Cerebellar cortex (tissue), 1 donor: ENCODE data around the gene SLC22A31.
"Not testable (repeated sequence)": the region's sequence is repeated elsewhere in the genome, so short reads cannot be mapped to it uniquely, and the experiment has no call there.

Source experiments
- DNase-seq: peaks from one replicate; pipeline ENCODE4 v3.0.0-alpha.2; 2015; ENCODE audit warnings: low spot score

SLC22A31 gene

DNA sequence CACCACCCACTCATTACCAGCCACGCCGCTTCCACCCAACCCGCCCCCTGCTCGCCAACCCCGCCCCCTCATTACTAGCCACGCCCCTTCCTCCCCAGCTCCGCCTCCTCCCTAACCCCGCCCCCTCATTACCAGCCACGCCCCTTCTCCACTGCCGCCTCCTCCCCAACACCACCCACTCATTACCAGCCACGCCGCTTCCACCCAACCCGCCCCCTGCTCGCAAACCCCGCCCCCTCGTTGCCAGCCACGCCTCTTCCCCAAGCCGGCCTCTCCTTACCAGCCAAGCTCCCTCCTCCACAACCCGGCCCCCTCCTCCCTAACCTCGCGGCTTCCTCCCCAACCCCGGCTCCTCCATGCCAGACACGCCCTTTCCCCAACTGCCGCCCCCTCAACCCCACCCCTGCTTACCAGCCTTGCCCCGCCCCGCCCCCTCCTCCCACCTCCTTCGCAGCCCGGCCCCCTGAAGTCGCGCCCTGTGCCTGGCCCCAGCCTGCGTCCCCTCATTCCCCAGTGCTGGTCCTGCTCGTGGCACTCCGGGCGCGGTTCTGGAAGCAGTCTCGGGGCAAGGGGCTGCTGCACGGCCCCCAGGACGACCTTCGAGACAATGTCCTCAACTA is 7.3 kb downstream of the SLC22A31 start:
- DNase-seq: peak; percentile 64

DNA sequence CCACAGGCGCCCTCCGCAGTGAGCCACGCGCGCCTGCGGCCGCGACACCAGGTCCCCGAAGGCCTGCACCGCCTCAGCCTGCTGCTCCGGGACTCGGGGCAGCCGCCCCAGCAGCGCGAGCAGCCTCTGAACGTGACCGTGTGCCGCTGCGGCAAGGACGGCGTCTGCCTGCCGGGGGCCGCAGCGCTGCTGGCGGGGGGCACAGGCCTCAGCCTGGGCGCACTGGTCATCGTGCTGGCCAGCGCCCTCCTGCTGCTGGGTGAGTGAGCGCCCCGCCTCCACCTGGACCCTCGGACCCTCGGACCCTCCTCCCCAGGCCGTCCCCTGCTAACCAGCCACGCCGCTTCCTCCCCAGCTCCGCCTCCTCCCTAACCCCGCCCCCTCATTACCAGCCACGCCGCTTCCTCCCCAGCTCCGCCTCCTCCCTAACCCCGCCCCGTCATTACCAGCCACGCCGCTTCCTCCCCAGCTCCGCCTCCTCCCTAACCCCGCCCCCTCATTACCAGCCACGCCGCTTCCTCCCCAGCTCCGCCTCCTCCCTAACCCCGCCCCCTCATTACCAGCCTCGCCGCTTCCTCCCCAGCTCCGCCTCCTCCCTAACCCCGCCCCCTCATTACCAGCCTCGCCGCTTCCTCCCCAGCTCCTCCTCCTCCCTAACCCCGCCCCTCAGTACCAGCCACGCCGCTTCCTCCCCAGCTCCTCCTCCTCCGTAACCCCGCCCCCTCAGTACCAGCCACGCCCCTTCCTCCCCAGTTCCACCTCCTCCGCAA is 8.0 kb downstream of the SLC22A31 start:
- peak; percentile 67 for DNase-seq

DNA sequence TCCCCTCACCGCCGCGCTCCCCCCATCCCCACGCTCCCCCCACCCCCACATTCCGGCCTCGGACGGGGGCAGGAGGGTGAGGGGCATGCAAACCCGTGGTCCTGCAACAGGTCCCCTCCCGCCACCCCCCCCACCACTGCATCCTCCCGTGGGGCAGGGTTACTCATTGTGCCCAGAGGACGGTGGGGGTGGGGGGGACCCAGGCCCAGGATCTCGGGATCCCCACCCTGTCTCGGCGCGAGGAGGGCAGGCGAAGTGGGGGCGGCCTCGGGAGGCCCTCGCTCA is 8.5 kb downstream of the SLC22A31 start:
- no peak for DNase-seq

DNA sequence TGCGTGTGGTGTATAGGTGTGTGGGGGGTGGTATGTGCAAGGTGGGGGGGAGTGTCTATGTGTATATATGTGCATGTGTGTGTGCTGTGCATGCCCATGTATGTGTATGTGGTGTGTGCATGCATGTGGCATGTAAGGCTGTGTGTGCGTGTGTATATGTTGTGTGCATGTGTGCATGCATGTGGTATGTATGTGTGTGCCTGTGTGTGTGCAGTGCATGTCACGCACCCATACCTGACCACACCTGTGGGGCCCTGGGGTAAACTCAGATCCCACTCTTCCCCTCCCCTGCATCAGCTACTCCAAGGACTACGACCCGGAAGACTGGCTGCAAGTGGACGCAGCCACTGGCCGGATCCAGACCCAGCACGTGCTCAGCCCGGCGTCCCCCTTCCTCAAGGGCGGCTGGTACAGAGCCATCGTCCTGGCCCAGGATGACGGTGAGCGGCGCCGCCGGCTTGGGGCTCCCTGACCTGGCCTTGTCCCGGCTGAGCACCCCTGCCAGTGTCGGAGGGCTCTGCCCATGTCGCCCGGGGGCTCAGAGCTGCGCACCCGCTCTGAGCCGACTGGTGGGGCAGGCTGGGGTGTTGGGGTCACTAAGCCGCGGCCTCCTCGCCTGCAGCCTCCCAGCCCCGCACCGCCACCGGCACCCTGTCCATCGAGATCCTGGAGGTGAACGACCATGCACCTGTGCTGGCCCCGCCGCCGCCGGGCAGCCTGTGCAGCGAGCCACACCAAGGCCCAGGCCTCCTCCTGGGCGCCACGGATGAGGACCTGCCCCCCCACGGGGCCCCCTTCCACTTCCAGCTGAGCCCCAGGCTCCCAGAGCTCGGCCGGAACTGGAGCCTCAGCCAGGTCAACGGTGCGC is 9.1 kb downstream of the SLC22A31 start:
- DNase-seq: no peak

DNA sequence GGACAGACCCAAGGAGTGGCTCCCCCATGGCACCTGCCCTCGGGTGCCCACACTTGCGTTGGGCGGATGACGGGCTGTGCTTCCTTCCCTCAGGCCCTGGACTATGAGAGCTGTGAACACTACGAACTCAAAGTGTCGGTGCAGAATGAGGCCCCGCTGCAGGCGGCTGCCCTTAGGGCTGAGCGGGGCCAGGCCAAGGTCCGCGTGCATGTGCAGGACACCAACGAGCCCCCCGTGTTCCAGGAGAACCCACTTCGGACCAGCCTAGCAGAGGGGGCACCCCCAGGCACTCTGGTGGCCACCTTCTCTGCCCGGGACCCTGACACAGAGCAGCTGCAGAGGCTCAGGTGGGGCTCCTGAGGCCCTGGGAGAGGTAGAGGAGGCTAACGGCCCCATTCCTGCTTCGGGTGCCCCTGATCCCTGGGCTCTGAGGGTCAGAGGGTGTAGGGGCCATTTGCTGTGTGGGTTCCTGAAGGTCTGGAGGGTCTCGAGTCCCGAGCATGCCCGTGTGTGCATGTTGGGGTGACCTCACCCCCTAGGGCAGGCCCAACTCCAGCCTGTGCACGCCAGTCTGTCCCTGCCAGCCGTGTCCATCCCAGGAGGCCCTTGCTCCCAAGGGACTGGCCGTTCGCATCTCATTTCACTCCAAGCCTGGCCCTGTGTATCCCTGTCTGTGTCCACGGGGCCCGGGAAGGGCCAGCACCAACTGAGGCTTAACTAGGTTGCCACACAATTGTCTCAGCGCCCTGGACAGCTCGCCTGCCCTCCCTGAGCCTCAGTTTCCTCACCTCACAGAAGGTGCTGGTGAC is 10.0 kb downstream of the SLC22A31 start:
- DNase-seq: no peak

DNA sequence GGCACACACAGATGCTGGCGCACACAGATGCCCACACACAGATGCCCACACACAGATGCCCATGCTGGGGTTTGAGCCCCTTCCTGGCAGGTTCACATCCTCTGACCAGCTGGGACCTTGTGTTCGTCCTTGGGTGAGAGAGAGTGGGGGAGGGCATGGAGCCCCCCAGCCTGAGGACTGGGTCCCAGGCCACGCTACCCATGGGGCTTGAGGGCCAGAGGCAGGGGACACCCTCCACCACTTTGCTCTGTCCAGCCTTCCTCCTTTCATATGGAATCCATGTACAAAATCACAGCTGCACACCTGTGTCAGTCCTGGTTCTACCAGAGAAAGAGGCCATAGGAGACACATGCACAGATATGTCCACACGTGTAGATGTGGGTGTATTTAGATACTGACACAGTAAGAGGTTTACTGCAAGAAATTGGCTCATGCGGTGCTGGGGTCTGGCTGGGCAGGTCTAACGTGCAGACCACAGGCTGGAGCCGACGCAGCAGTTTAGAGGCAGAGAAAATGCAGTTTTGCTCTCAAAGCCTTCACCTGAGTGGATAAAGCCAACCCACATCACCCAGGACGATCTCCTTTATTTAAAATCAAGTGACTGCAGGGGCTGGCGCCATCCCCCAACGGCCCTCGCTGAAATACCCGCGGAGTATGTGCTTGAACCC is 10.8 kb downstream of the SLC22A31 start:
- DNase-seq: no peak

DNA sequence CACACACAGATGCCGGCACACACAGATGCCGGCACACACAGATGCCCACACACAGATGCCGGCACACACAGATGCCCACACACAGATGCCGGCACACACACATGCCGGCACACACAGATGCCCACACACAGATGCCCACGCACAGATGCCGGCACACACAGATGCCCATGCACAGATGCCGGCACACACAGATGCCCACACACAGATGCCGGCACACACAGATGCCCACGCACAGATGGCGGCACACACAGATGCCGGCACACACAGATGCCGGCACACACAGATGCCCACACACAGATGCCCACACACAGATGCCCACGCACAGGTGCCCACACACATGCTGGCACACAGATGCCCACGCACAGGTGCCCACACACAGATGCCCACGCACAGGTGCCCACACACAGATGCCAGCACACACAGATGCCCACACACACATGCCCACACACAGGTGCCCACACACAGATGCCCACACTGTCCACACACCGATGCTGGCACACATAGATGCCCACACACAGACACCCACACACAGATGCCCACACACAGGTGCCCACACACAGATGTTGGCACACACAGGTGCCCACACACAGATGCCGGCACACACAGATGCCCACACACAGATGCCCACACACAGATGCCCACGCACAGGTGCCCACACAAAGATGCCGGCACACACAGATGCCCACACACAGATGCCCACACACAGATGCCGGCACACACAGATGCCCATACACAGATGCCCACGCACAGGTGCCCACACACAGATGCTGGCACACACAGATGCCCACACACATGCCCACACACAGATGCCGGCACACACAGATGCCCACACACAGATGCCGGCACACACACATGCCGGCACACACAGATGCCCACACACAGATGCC is 11.6 kb downstream of the SLC22A31 start:
- not testable (repeated sequence) for DNase-seq

DNA sequence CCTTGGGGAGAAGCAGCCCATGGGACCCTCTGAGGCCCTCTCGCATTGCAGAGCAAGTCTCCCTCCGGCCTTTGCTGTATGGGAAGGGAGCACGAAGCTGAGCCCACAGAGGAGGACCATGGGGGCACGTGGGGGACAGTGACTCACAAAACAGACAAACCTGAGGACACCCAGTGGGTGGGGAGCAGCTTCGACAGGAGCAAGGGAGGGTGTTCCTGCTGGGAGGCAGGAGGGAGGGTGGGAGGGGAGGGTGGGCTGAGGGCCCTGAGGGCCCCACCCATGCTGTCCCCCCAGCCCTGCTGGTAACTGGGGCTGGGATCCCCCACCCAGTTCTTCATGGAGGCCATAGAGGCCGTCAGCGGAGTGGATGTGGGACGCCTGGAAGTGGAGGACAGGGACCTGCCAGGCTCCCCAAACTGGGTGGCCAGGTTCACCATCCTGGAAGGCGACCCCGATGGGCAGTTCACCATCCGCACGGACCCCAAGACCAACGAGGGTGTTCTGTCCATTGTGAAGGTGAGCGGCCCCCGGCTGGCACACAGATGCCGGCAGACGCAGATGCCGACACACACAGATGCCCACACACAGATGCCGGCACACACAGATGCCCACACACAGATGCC is 12.5 kb downstream of the SLC22A31 start:
- DNase-seq: no peak

DNA sequence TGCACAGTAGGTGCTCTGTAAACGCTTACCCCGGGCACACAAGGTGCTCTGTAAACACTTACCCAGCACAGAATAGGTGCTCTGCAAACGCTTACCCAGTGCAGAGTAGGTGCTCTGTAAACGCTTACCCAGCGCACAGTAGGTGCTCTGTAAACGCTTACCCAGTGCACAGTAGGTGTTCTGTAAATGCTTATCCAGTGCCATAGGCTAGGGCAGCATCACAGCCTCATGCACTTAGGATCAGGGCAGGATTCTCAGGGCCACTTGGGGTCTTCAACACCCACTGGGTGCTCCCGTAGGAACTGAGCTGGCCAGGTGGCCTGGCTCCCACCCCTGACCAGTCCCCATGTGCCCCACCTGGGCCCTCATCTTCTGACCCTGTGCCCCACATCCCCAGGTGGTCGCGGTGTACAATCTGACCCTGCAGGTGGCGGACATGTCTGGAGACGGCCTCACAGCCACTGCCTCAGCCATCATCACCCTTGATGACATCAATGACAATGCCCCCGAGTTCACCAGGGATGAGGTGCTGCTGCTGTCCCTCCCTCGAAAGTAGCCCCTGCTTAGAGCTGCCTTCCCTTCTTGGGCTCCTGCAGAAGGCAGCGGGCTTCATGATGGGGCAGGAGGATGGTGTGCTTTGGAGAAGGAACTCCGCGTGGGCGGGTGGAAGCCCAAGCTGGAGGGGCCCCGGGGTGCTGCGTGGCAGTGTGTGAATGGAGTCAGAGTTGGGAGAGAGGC is 13.1 kb downstream of the SLC22A31 start:
- peak; percentile 46 for DNase-seq

DNA sequence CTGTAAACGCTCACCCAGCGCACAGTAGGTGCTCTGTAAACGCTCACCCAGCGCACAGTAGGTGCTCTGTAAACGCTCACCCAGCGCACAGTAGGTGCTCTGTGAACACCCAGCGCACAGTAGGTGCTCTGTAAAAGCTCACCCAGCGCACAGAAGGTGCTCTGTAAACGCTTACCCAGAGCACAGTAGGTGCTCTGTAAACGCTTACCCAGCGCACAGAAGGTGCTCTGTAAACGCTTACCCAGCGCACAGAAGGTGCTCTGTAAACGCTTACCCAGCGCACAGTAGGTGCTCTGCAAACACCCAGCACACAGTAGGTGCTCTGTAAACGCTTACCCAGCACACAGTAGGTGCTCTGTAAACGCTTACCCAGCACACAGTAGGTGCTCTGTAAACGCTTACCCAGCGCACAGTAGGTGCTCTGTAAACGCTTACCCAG is 13.7 kb downstream of the SLC22A31 start:
- DNase-seq: not testable (repeated sequence)

DNA sequence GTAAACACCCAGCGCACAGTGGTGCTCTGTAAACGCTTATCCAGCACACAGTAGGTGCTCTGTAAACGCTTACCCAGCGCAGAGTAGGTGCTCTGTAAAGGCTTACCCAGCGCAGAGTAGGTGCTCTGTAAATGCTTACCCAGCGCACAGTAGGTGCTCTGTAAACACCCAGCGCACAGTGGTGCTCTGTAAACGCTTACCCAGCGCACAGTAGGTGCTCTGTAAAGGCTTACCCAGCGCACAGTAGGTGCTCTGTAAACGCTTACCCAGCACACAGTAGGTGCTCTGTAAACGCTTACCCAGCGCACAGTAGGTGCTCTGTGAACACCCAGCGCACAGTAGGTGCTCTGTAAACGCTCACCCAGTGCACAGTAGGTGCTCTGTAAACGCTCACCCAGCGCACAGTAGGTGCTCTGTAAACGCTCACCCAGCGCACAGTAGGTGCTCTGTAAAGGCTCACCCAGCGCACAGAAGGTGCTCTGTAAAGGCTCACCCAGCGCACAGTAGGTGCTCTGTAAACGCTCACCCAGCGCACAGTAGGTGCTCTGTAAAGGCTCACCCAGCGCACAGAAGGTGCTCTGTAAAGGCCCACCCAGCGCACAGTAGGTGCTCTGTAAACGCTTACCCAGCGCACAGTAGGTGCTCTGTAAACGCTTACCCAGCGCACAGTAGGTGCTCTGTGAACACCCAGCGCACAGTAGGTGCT is 14.3 kb downstream of the SLC22A31 start:
- DNase-seq: not testable (repeated sequence)

DNA sequence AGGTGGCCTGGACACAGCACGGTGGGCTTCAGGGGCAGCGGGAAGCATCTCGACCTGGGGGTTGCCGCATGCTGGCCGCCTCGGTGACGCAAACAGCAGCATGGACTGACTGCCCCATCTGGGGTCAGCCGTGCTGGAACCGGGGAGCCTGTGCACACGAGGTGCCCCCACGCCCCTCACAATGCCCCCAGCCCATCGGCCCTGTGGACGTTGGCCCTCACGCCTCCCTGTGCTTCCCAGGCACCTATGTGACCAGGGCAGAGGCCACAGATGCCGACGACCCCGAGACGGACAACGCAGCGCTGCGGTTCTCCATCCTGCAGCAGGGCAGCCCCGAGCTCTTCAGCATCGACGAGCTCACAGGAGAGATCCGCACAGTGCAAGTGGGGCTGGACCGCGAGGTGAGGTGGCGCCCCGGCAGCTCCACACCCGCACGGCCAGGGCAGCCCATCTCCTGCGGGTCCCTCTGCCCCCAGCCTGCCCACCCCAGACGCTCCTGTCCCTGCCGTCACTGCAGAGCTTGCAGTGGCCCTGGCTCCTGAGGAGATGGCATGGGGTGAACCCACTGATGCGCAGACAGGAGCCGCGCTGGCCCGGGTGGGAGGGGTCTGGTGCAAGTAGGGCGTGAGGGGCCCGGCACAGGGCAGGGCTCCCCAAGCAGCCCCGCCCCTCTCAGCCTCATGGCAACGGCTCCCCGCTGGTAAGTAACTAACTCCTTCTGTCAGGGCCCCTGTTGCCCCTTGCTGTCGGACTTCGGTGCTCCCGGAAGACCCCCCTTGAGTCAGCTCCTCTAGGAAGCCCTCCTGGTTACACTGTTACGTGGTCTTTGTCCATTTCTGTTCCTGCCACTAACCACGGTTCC is 15.2 kb downstream of the SLC22A31 start:
- no peak for DNase-seq

DNA sequence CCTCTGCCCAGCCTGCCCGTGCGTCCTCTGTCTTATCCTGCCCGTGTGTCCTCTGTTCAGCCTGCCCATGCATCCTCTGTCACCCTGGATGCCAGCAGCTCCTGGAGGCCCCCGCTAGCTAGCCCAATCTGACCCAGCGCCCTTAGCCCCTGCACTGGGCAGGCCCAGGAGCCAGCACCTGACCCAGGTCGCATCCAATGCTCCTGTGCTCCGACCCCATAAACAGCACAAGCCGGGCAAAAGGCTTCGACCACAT is 15.7 kb downstream of the SLC22A31 start:
- no peak for DNase-seq

DNA sequence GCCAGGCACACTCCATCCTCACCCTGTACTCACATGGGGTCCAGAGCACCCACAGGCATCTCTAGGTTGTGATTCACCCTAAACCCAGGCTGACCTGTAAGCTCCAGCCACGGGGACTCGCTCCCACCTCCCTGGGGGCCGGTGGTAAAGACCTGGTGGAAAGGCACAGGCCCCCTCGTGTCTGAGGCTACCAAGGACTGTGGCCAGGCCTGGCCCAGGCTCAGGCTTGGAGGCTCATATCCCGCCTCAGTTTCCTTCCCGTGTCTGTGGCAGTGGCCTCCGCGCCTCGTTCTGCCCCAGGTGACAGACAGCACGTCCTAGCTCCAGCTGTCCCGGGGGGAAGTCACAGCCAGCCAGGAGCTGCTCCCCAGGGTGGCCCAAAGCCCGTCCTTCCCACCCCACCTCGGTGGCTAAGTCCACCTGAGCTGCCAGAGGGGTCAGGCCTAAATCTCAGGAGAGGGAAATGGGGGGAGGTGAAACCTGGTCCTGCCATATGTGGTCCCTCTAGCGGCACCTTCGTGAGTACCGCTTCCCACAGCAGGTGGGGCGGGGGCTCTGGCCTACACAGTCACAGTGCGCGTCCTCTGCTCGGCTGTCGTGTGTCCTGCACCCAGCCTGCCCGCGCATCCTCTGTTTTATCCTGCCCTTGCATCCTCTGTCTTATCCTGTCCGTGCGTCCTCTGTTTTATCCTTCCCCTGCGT is 16.2 kb downstream of the SLC22A31 start:
- DNase-seq: no peak

DNA sequence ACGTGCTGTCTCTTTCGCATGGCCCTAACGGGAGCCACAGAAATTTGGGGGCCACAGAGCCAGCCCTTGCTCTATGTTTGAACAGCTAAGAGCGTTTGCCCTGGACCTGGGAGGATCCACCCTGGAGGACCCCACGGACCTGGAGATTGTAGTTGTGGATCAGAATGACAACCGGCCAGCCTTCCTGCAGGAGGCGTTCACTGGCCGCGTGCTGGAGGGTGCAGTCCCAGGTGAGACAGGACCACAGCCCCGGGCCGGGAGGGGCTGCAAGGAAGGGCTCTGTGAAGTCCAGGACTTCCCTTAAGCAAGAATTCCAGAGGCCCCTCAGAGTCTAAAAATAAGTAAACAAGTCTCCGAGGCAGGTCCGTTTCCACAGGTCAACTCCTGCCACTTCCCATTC is 16.9 kb downstream of the SLC22A31 start:
- no peak for DNase-seq

DNA sequence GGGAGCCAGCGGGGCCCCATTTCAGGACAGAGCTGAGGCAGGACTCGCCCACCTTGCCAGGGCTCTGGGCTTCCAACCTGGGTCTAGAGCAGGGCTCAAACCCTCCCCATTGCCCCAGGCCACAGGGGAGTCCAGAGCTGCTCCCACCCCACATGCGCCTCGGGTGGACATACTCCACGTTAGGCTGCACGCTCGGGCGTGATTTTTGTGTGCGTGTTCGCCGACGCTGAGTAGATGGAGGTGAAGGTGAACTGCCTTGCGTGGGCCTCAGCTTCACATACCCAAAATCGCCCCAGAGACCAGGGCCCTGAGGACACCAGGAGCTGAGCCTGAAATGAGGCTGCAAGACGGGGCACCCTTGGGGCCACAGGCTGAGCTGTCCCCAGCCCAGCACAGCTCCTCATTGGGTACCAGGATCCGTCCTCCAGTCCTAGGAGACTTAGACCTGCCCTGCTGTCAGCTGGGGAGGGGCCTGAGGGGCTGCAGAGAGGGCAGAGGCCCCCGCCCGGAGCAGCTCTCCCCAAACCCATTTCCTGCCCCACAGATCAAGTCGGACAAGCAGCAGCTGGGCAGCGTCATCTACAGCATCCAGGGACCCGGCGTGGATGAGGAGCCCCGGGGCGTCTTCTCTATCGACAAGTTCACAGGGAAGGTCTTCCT is 20.6 kb downstream of the SLC22A31 start:
- no peak for DNase-seq

DNA sequence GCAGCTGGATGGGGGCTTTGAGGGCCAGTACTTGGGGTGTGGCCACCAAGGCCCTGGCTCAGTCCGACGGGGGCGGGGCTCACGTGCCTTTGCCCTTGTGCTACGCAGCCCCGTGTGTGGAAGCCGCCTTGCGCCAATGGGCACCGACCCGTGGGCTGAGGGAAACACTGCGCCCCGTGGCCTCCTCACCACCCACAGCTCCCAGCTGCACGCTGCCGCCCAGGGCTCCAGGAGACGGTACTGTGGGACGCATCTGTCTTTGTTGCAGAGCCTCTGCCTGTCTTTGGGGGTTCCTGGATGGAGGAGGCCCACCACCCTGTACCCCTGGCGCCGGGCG is 21.2 kb downstream of the SLC22A31 start:
- DNase-seq: peak; percentile 0
